Kidney epithelial cell (primary cell): ENCODE measurements around the gene SMARCA2. TPM values are rescaled to one million over a fixed set of nuclear protein-coding genes. Genes with fewer than 3 reads are reported as not detected.

ENCODE experiments used
- DNase-seq: peaks from one replicate; pipeline ENCODE4 v3.0.0-alpha.2; 2010; ENCODE audit warnings: low read depth
- H3K27me3 ChIP-seq: 2 replicates; pipeline ENCODE4 v1.6.0; 2011; ENCODE audit warnings: low read length; ENCODE audit not compliant: control insufficient read depth, insufficient read depth
- H3K36me3 ChIP-seq: 2 replicates; pipeline ENCODE4 v1.5.1; 2011; ENCODE audit warnings: low read length; ENCODE audit not compliant: control insufficient read depth, insufficient read depth
- H3K4me3 ChIP-seq: 2 replicates; pipeline ENCODE4 v1.5.1; 2011; ENCODE audit warnings: low read depth, mild to moderate bottlenecking, control low read depth, low read length
- total RNA-seq: library from RNA; depleted of rRNA; stranded (reverse); fragments of >200 nt; gene quantifications from 2 replicates; pipeline ENCODE4 v1.2.3, GENCODE V29; 2015
- TF ChIP-seq, protein P1 (sequence below): IDR thresholded peaks from 2 replicates; pipeline ENCODE4 v1.5.1; 2011; ENCODE audit warnings: mild to moderate bottlenecking, moderate library complexity, low read length, control low read depth, inconsistent platforms; ENCODE audit not compliant: insufficient read depth, poor library complexity, severe bottlenecking

SMARCA2 gene
- total RNA-seq, 1 donor from 2014 or later, result 34.3 TPM

GRCh38 chr9:1989500-1989899, 25.6 kb upstream of the SMARCA2 start:
- TF ChIP-seq, protein P1, sequence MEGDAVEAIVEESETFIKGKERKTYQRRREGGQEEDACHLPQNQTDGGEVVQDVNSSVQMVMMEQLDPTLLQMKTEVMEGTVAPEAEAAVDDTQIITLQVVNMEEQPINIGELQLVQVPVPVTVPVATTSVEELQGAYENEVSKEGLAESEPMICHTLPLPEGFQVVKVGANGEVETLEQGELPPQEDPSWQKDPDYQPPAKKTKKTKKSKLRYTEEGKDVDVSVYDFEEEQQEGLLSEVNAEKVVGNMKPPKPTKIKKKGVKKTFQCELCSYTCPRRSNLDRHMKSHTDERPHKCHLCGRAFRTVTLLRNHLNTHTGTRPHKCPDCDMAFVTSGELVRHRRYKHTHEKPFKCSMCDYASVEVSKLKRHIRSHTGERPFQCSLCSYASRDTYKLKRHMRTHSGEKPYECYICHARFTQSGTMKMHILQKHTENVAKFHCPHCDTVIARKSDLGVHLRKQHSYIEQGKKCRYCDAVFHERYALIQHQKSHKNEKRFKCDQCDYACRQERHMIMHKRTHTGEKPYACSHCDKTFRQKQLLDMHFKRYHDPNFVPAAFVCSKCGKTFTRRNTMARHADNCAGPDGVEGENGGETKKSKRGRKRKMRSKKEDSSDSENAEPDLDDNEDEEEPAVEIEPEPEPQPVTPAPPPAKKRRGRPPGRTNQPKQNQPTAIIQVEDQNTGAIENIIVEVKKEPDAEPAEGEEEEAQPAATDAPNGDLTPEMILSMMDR, result no peak
- no peak for DNase-seq
- no peaks in the 10 kb centered on the region for H3K36me3 ChIP-seq
- H3K27me3 ChIP-seq, result no peaks in the 10 kb centered on the region
- H3K4me3 ChIP-seq, result no peak overlapping the region

DNA sequence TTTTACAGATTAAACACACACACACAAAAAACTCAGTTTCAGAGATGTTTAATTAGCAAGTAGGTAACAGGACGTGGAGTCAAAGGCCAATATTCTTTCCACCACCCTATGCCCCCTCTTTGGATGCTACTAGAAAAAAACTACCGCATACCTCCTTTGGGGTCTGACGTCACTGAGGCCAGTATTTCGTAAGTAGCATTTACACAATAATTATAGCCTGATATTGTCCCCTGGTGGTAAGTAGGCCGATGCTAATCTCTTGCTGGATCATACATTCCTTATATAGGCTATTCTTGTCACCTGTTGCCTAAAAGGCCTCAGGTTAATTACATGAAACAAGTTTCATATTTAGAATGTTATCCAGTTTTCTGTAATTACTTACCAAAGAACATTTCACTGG, 21.0 kb upstream of the SMARCA2 start:
- H3K36me3 ChIP-seq, result no peaks in the 10 kb centered on the region
- no peaks in the 10 kb centered on the region for H3K27me3 ChIP-seq
- H3K4me3 ChIP-seq, result no peak overlapping the region
- TF ChIP-seq, protein P1, result no peak
- no peak for DNase-seq

DNA sequence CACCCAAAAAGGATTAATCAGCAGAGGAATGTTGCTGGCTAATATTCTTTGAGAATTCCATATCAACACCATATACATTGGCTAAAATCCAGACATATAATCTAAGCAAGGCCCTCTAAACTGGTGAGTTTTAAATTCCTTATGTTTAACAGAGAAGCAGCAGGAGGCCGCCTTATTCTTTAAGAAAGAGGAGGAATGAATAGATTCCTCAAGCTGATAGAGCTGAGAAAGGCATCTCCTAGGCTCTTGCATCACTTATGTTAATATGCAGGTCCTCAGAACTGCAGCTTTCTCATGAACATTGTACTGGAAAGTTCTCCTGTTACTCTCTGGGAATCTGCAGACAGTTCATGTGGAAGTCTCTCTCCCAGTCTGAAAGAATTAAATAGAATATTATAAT, 20.1 kb upstream of the SMARCA2 start:
- DNase-seq, result no peak
- TF ChIP-seq, protein P1, result no peak
- H3K27me3 ChIP-seq, result no peaks in the 10 kb centered on the region
- no peaks in the 10 kb centered on the region for H3K36me3 ChIP-seq
- H3K4me3 ChIP-seq, result no peak overlapping the region

DNA sequence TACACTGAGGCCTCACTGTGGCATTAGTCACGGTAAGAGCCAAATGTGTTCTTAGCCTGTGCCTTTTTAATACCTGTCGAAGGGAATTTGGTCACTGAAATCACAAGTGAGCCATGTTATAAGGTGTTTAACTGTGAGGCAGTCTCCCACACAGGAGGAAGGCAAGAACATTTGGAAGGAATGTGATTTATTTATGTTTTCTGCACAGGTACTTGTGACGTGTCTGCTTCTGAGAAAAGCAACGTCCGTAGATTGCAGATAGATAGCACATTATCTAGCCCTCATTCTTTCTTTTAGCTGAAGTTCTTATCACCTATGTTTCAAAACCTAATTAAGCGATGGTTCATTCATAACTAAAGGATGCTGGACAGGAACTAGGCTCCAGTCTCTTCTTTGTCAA, 19.0 kb upstream of the SMARCA2 start:
- H3K27me3 ChIP-seq, result no peaks in the 10 kb centered on the region
- no peaks in the 10 kb centered on the region for H3K36me3 ChIP-seq
- TF ChIP-seq, protein P1, result no peak
- no peak for DNase-seq
- no peak overlapping the region for H3K4me3 ChIP-seq

DNA sequence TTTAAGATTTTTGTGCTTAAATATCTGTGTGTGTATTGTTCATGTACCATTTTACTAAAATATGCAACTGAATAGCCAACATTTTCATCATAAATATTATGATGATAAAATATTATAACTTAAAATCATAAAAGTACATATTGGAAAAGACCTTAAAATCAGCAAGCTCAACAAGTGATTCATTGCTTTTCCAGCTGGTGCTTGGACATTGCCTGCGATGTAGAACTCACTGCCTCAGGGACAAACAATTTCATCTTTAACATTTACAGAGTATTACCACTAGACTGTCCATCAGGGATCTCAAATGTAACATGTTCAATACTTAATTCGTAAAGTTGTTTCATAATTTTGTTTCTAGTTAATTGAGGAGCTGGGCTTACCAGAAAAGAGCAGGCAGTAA, 17.5 kb upstream of the SMARCA2 start:
- no peak for DNase-seq
- Histone ChIP-seq H3K27me3 (no peaks in the 10 kb centered on the region), H3K4me3 (no peak overlapping the region), H3K36me3 (no peaks in the 10 kb centered on the region)
- TF ChIP-seq, protein P1, result no peak

DNA sequence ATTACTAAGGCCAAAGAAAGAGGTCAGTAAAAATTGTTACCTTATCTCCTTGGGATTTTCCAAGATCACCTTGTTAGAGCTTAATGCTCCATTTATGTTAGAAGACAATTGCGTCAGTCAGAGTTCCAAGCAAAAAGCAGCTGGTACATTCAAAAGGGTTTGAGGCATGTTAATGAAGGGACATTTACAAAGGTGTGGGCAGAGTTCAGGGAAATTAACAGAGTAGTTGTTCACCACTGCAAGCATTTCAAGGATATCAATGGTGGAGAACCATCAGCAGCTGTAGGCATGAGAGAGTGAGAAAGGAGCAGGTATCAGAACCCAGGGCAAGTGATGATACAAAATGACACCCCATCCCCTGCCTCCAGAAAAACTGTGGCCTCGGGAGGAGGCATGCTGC, 17.0 kb upstream of the SMARCA2 start:
- H3K27me3 ChIP-seq, result no peaks in the 10 kb centered on the region
- TF ChIP-seq, protein P1, result no peak
- no peak for DNase-seq
- no peaks in the 10 kb centered on the region for H3K36me3 ChIP-seq
- no peak overlapping the region for H3K4me3 ChIP-seq
